ENCODE data around the gene OR6X1.

DNA sequence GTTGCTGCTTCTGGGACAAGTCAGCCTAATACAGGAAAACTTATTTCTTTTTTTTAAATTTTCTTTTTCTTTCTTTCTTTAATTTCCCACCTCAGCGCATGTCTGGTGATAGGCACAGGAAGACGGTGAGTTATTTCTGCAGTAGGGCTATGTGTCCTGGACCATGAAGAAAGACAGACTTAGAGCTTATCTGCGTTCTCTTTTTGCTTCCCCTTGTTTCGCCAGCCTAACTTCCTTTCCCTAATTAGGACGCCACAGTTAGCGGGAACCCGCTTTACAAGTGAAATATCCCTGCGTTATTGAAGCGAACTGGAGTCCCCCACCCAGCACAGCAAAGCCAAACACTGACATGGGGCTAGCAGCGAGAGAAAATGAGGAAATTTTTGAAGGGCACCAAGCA, 43.2 kb upstream of the OR6X1 start:
- TF ChIP-seq, protein P1, sequence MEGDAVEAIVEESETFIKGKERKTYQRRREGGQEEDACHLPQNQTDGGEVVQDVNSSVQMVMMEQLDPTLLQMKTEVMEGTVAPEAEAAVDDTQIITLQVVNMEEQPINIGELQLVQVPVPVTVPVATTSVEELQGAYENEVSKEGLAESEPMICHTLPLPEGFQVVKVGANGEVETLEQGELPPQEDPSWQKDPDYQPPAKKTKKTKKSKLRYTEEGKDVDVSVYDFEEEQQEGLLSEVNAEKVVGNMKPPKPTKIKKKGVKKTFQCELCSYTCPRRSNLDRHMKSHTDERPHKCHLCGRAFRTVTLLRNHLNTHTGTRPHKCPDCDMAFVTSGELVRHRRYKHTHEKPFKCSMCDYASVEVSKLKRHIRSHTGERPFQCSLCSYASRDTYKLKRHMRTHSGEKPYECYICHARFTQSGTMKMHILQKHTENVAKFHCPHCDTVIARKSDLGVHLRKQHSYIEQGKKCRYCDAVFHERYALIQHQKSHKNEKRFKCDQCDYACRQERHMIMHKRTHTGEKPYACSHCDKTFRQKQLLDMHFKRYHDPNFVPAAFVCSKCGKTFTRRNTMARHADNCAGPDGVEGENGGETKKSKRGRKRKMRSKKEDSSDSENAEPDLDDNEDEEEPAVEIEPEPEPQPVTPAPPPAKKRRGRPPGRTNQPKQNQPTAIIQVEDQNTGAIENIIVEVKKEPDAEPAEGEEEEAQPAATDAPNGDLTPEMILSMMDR (IDR thresholded peaks at IDR 0.05; ENCODE audit: low read depth, low read length, poor library complexity, severe bottlenecking): no peak
- TF ChIP-seq EZH2phosphoT487 (IDR thresholded peaks at IDR 0.05; ENCODE audit: borderline replicate concordance, low read length): no peak
